ENCODE measurements around the gene TMEM267.
"Not testable (repeated sequence)": the region's sequence is repeated elsewhere in the genome, so short reads cannot be mapped to it uniquely, and the experiment has no call there.

The TMEM267 gene

DNA sequence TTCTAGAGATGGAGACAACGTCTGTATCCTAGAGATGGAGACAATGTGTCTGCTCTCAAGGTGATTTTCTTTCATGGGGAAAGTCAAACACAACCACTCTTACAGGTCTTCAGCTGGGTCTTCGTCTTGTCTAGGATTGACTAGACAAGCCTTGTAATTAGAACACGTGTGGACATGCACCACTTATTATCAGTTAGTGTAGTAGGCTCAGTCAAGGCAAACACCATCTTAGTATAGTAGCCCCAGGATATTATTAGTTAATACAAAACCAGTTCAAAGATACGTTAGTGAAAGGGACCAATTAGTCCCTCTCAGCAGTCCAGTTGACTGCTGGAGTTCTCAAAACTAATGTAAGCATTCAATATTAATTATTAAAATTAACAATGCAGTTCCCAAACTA is 56.4 kb downstream of the TMEM267 start:
- DNase-seq (ENCODE audit: low spot score), result no peak
- TF ChIP-seq, protein P1, sequence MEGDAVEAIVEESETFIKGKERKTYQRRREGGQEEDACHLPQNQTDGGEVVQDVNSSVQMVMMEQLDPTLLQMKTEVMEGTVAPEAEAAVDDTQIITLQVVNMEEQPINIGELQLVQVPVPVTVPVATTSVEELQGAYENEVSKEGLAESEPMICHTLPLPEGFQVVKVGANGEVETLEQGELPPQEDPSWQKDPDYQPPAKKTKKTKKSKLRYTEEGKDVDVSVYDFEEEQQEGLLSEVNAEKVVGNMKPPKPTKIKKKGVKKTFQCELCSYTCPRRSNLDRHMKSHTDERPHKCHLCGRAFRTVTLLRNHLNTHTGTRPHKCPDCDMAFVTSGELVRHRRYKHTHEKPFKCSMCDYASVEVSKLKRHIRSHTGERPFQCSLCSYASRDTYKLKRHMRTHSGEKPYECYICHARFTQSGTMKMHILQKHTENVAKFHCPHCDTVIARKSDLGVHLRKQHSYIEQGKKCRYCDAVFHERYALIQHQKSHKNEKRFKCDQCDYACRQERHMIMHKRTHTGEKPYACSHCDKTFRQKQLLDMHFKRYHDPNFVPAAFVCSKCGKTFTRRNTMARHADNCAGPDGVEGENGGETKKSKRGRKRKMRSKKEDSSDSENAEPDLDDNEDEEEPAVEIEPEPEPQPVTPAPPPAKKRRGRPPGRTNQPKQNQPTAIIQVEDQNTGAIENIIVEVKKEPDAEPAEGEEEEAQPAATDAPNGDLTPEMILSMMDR (IDR thresholded peaks at IDR 0.05), result no peak
- H3K4me3 ChIP-seq, result no peak overlapping the region
- H3K27ac ChIP-seq, result no peak overlapping the region

DNA sequence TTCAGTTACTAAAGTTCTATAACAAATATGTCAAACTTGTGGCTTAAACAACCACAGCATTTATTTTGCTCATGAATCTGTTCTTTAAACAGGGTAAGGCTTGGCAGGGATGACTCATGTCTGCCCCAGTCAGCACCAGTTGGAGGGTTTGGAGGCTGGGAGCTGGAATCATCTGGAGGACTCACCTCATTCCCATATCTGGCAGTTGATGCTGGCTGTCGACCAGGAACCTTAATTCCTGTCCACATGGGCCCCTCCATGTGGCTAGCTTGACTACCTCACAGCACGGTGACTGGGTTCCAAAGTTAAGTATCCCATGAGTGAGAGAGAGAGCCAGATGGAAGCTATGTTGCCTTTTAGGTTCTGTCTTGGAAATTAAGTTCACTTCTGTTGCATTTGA is 57.7 kb downstream of the TMEM267 start:
- TF ChIP-seq, protein P1 (IDR thresholded peaks at IDR 0.05), result no peak
- DNase-seq (ENCODE audit: low spot score), result no peak
- H3K4me3 ChIP-seq, result no peak overlapping the region
- H3K27ac ChIP-seq, result no peak overlapping the region

DNA sequence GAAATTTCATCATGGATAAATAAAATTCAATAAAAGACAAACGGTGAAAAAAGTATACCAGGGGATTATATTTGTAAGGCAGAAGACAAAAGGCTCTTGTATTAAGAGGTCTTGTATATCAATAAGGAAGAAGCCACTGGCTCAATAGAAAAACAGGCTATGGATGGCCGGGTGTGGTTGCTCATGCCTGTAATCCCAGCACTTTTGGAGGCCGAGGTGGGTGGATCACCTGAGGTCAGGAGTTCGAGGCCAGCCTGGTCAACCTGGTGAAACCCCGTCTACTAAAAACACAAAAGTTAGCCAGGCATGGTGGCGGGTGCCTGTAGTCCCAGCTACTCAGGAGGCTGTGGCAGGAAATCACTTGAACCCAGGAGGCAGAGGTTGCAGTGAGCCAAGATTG is 60.6 kb downstream of the TMEM267 start:
- DNase-seq (ENCODE audit: low spot score); H3K27ac ChIP-seq; H3K4me3 ChIP-seq: not testable (repeated sequence)

DNA sequence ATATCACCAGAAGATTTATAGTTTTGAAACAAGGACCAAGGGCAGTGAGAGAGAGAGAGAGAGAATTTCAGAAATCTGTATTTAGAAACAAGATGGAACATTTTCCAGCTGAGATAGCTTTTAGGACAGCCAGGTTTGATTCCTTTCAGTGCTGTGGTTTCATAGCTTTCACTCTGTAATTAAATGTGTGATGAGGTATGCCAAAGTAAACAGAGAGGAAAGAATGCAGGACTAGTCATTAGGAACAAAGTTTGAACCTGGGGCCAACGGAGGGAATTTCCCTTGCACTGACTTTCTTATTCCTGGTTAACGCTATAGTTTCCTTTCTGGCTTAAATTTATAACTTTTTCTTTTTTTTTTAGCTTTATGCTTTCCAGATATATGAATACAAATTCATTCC is 61.5 kb downstream of the TMEM267 start:
- no peak overlapping the region for H3K4me3 ChIP-seq
- no peak overlapping the region for H3K27ac ChIP-seq
- TF ChIP-seq, protein P1 (IDR thresholded peaks at IDR 0.05), result no peak
- DNase-seq (ENCODE audit: low spot score), result no peak

DNA sequence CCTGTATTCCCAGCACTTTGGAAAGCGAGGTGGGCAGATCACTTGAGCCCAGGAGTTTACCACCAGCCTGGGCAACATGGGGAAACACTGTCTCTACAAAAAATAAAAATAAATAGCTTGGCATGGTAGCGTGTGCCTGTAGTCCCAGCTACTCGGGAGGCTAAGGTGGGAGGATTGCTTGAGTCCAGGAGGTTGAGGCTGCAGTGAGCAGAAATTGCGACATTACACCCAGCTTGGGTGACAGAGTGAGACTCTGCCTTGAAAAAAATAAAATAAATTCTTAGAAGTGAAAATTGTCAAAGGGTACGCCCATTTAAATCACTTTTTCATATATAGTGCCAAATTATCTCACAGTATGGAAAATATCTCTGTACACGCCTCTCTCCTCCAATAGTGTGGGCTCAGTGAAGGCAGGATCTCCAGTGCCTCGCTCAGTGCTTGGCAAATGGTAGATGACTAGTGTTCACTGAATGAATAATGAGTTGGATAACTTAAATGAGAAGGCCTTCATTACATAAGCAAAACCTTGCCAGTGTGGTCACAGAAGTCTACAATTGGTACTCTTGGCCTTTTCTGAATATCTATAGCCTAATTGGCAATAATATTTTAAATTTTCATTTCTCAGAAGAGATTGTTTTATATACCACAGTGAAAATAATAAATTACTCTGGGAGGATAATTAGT is 62.1 kb downstream of the TMEM267 start:
- no peak for DNase-seq (ENCODE audit: low spot score)
- H3K27ac ChIP-seq, result no peak overlapping the region
- H3K4me3 ChIP-seq, result no peak overlapping the region

DNA sequence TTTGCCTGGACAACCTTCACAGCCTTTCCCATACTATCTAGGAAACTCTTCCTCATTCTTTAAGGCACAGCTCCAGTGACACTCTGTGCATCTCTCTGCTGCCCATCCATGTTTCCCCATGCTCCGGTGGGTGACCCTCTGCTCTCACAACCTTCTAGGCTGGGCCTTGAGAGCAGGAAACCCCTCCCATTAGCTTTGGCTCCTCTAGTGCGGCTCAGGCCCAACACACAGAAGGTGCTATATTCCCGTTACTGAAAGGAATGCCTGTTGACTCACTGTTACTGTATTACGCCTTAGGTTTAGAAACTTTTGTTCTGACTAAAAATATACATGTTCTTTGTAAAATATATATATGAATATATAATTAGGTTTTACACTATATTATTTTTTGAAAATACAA is 63.4 kb downstream of the TMEM267 start:
- Histone ChIP-seq H3K27ac (no peak overlapping the region), H3K4me3 (no peak overlapping the region)
- no peak for DNase-seq (ENCODE audit: low spot score)
- TF ChIP-seq, protein P1 (IDR thresholded peaks at IDR 0.05), result no peak

More for the DNA sequence above, 62.1 kb downstream of the TMEM267 start:
- TF ChIP-seq, protein P1 (IDR thresholded peaks at IDR 0.05), result no peak

DNA sequence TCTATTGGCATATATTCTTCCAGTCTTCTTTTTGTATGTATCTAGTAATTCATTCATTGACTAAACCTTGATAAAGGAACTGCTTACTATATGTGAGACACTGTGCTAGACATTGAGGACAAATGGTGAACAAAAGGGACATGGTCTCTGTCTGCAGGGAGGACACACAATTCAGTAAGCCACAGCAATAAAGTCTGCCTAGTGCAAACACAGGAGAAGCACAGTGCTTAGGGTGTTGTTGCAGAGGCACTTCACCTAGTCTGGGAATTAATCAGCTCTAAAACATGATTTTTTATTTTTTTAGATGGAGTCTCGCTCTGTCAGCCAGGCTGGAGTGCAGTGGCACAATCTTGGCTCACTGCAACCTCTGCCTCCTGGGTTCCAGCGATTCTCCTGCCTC is 65.1 kb downstream of the TMEM267 start:
- DNase-seq (ENCODE audit: low spot score), result no peak
- TF ChIP-seq, protein P1 (IDR thresholded peaks at IDR 0.05), result no peak
- Histone ChIP-seq H3K4me3 (no peak overlapping the region), H3K27ac (no peak overlapping the region)

Measured in coronary artery (tissue), 2 donors.